SKM-1 treated with dmso at 0.1 percent for 144 hours (cell line): ENCODE data around the gene ITIH2.
"Not testable (repeated sequence)": the region's sequence is repeated elsewhere in the genome, so short reads cannot be mapped to it uniquely, and the experiment has no call there.

Experiments
- DNase-seq: peaks from one replicate; lab custom pipeline; 2025; ENCODE audit not compliant: unreplicated experiment; lab: John Stamatoyannopoulos, UW

Gene ITIH2

GRCh38 chr10:7738536-7739407, 35.7 kb downstream of the ITIH2 start:
- no peak for DNase-seq

GRCh38 chr10:7744307-7744706, 41.2 kb downstream of the ITIH2 start:
- DNase-seq = no peak

- not testable (repeated sequence) for DNase-seq
Measured at GRCh38 chr10:7748637-7749036, 45.5 kb downstream of the ITIH2 start.

- no peak for DNase-seq
Measured at GRCh38 chr10:7750222-7750621, 47.1 kb downstream of the ITIH2 start.

GRCh38 chr10:7752251-7752650, 49.1 kb downstream of the ITIH2 start:
- DNase-seq = no peak

- no peak for DNase-seq
Measured at GRCh38 chr10:7755103-7755502, 52.0 kb downstream of the ITIH2 start.

GRCh38 chr10:7756360-7756992, 53.4 kb downstream of the ITIH2 start:
- DNase-seq = no peak

- no peak for DNase-seq
Measured at GRCh38 chr10:7763929-7764328, 60.8 kb downstream of the ITIH2 start.

GRCh38 chr10:7766241-7766640, 63.1 kb downstream of the ITIH2 start:
- no peak for DNase-seq

GRCh38 chr10:7767209-7767608, 64.1 kb downstream of the ITIH2 start:
- no peak for DNase-seq

GRCh38 chr10:7768417-7768816, 65.3 kb downstream of the ITIH2 start:
- no peak for DNase-seq

- no peak for DNase-seq
Measured at GRCh38 chr10:7773845-7774801, 71.0 kb downstream of the ITIH2 start.

GRCh38 chr10:7776777-7777176, 73.7 kb downstream of the ITIH2 start:
- DNase-seq = no peak

- not testable (repeated sequence) for DNase-seq
Measured at GRCh38 chr10:7782194-7782593, 79.1 kb downstream of the ITIH2 start.

- no peak for DNase-seq
Measured at GRCh38 chr10:7786430-7786829, 83.3 kb downstream of the ITIH2 start.

GRCh38 chr10:7787150-7787856, 84.2 kb downstream of the ITIH2 start:
- DNase-seq = no peak

GRCh38 chr10:7787857-7788638, 84.9 kb downstream of the ITIH2 start, which contains the start of the genes ATP5F1C and KIN:
Gene ATP5F1C, plus strand, starts transcription at chr10:7788177. Its CDS starts 31 bp downstream, at chr10:7788208.
Gene KIN, minus strand, starts transcription at chr10:7787993. Its CDS starts 60 bp downstream, at chr10:7787933.
- peak; percentile 81 for DNase-seq

- no peak for DNase-seq
Measured at GRCh38 chr10:7788639-7789286, 85.6 kb downstream of the ITIH2 start.

- DNase-seq = no peak
Measured at GRCh38 chr10:7789390-7789789, 86.3 kb downstream of the ITIH2 start.
